ENCODE data around the gene MIPOL1.
"Not testable (repeated sequence)": the region's sequence is repeated elsewhere in the genome, so short reads cannot be mapped to it uniquely, and the experiment has no call there.

MIPOL1 gene

GRCh38 chr14:37457334-37457733, 259.6 kb downstream of the MIPOL1 start:
- no peak for DNase-seq (ENCODE audit: low read depth, low spot score)

- not testable (repeated sequence) for DNase-seq (ENCODE audit: low read depth, low spot score)
Measured at GRCh38 chr14:37462426-37462825, 264.7 kb downstream of the MIPOL1 start.

- no peak for DNase-seq (ENCODE audit: low read depth, low spot score)
Measured at GRCh38 chr14:37464192-37464858, 266.6 kb downstream of the MIPOL1 start.

- DNase-seq (ENCODE audit: low read depth, low spot score) = no peak
Measured at GRCh38 chr14:37466003-37466622, 268.4 kb downstream of the MIPOL1 start.

GRCh38 chr14:37466623-37467088, 268.9 kb downstream of the MIPOL1 start:
- no peak for DNase-seq (ENCODE audit: low read depth, low spot score)

GRCh38 chr14:37469650-37470049, 271.9 kb downstream of the MIPOL1 start:
- no peak for DNase-seq (ENCODE audit: low read depth, low spot score)

- DNase-seq (ENCODE audit: low read depth, low spot score) = no peak
Measured at GRCh38 chr14:37470251-37470650, 272.5 kb downstream of the MIPOL1 start.

GRCh38 chr14:37472906-37473305, 275.2 kb downstream of the MIPOL1 start:
- DNase-seq (ENCODE audit: low read depth, low spot score) = peak; percentile 4

- DNase-seq (ENCODE audit: low read depth, low spot score) = no peak
Measured at GRCh38 chr14:37474191-37474590, 276.5 kb downstream of the MIPOL1 start.

- no peak for DNase-seq (ENCODE audit: low read depth, low spot score)
Measured at GRCh38 chr14:37480446-37481290, 282.9 kb downstream of the MIPOL1 start.

GRCh38 chr14:37482428-37482827, 284.7 kb downstream of the MIPOL1 start:
- DNase-seq (ENCODE audit: low read depth, low spot score) = no peak

- DNase-seq (ENCODE audit: low read depth, low spot score) = no peak
Measured at GRCh38 chr14:37483672-37484071, 285.9 kb downstream of the MIPOL1 start.

GRCh38 chr14:37490607-37491006, 292.9 kb downstream of the MIPOL1 start:
- DNase-seq (ENCODE audit: low read depth, low spot score) = no peak

- no peak for DNase-seq (ENCODE audit: low read depth, low spot score)
Measured at GRCh38 chr14:37491076-37491475, 293.3 kb downstream of the MIPOL1 start.

GRCh38 chr14:37493606-37494005, 295.9 kb downstream of the MIPOL1 start:
- DNase-seq (ENCODE audit: low read depth, low spot score) = no peak

- DNase-seq (ENCODE audit: low read depth, low spot score) = no peak
Measured at GRCh38 chr14:37497422-37497821, 299.7 kb downstream of the MIPOL1 start.

GRCh38 chr14:37501877-37502276, 304.1 kb downstream of the MIPOL1 start:
- DNase-seq (ENCODE audit: low read depth, low spot score) = no peak

- DNase-seq (ENCODE audit: low read depth, low spot score) = no peak
Measured at GRCh38 chr14:37508503-37508902, 310.8 kb downstream of the MIPOL1 start.

GRCh38 chr14:37512173-37512572, 314.4 kb downstream of the MIPOL1 start:
- no peak for DNase-seq (ENCODE audit: low read depth, low spot score)

GRCh38 chr14:37515771-37516170, 318.0 kb downstream of the MIPOL1 start:
- no peak for DNase-seq (ENCODE audit: low read depth, low spot score)

GRCh38 chr14:37526994-37527393, 329.3 kb downstream of the MIPOL1 start:
- no peak for DNase-seq (ENCODE audit: low read depth, low spot score)

- no peak for DNase-seq (ENCODE audit: low read depth, low spot score)
Measured at GRCh38 chr14:37539992-37540391, 342.3 kb downstream of the MIPOL1 start.
